ENCODE measurements around the gene PYGO2.

PYGO2 gene

GRCh38 chr1:154955039-154955717 is 6.4 kb downstream of the PYGO2 start:
- no peak overlapping the region for H2BK5ac ChIP-seq (ENCODE audit: low read depth, low read length, poor library complexity)
- peak overlapping the region; percentile 99 for H3K4me2 ChIP-seq (ENCODE audit: low read length)
- no peak overlapping the region for H2AFZ ChIP-seq (ENCODE audit: insufficient read depth, low read length, poor library complexity)
- no peak overlapping the region for H3K14ac ChIP-seq (ENCODE audit: low read length)
- peak; percentile 32 to 72 for DNase-seq
- H3K79me2 ChIP-seq (ENCODE audit: control insufficient read depth, insufficient read depth, low read length, poor library complexity): no peaks in the 10 kb centered on the region
- no peak overlapping the region for H3K23ac ChIP-seq (ENCODE audit: low read length)
- peaks cover 18 to 27% of the 10 kb centered on the region in 2 experiments for H3K36me3 ChIP-seq (ENCODE audit: control insufficient read depth in 1 of 2, insufficient read depth in 2 of 2, low read length in 2 of 2)
- peak overlapping the region; percentile 42 for H3K9ac ChIP-seq (ENCODE audit: low read length)
- no peak overlapping the region for H4K91ac ChIP-seq (ENCODE audit: low read depth, low read length)
- no peak overlapping the region for H4K12ac ChIP-seq (ENCODE audit: low read depth, low read length)
- no peak overlapping the region for H3K4ac ChIP-seq (ENCODE audit: low read depth, low read length)
- no peaks in the 10 kb centered on the region for H3K9me3 ChIP-seq (ENCODE audit: insufficient read depth, low read depth, low read length)
- no peak overlapping the region for H3K4me3 ChIP-seq (ENCODE audit: low read depth, low read length)
- no CpG with 5 or more reads among the region's 4 CpGs for WGBS (ENCODE audit: extremely low coverage, insufficient coverage, insufficient read length)
- H2BK120ac ChIP-seq (ENCODE audit: insufficient read depth, low read length, poor library complexity): no peak overlapping the region
- no peak overlapping the region for H2BK12ac ChIP-seq (ENCODE audit: low read length)
- H3K4me1 ChIP-seq (ENCODE audit: control insufficient read depth in 1 of 2, insufficient read depth in 2 of 2, low read length in 2 of 2): peaks cover 11 to 18% of the 10 kb centered on the region in 2 experiments
- H3K27me3 ChIP-seq (ENCODE audit: insufficient read depth, low read length): no peaks in the 10 kb centered on the region
- H2AK5ac ChIP-seq (ENCODE audit: low read length): no peak overlapping the region
- peak overlapping the region; percentile 61 for H3K27ac ChIP-seq (ENCODE audit: low read depth, low read length)
- H3K79me1 ChIP-seq (ENCODE audit: low read length): peaks cover 2% of the 10 kb centered on the region
- no peak overlapping the region for H4K8ac ChIP-seq (ENCODE audit: low read depth, low read length)
- no peak overlapping the region for H3K18ac ChIP-seq (ENCODE audit: low read length)

GRCh38 chr1:154954541-154954940 is 7.0 kb downstream of the PYGO2 start:
- no peak overlapping the region for H3K4me2 ChIP-seq (ENCODE audit: low read length)
- H3K14ac ChIP-seq (ENCODE audit: low read length): no peak overlapping the region
- no peak overlapping the region for H2BK120ac ChIP-seq (ENCODE audit: insufficient read depth, low read length, poor library complexity)
- H4K91ac ChIP-seq (ENCODE audit: low read depth, low read length): no peak overlapping the region
- H3K9ac ChIP-seq (ENCODE audit: low read length): no peak overlapping the region
- no peak overlapping the region for H3K27ac ChIP-seq (ENCODE audit: low read depth, low read length)
- H2AK5ac ChIP-seq (ENCODE audit: low read length): no peak overlapping the region
- peaks cover 2% of the 10 kb centered on the region for H3K79me1 ChIP-seq (ENCODE audit: low read length)
- H2AFZ ChIP-seq (ENCODE audit: insufficient read depth, low read length, poor library complexity): no peak overlapping the region
- no peak overlapping the region for H2BK5ac ChIP-seq (ENCODE audit: low read depth, low read length, poor library complexity)
- H3K4me3 ChIP-seq (ENCODE audit: low read depth, low read length): no peak overlapping the region
- H3K18ac ChIP-seq (ENCODE audit: low read length): no peak overlapping the region
- no peaks in the 10 kb centered on the region for H3K27me3 ChIP-seq (ENCODE audit: insufficient read depth, low read length)
- no peak overlapping the region for H4K8ac ChIP-seq (ENCODE audit: low read depth, low read length)
- H3K4ac ChIP-seq (ENCODE audit: low read depth, low read length): no peak overlapping the region
- no peaks in the 10 kb centered on the region for H3K79me2 ChIP-seq (ENCODE audit: control insufficient read depth, insufficient read depth, low read length, poor library complexity)
- no peaks in the 10 kb centered on the region for H3K9me3 ChIP-seq (ENCODE audit: insufficient read depth, low read depth, low read length)
- H3K23ac ChIP-seq (ENCODE audit: low read length): no peak overlapping the region
- no peak overlapping the region for H2BK12ac ChIP-seq (ENCODE audit: low read length)
- no CpG with 5 or more reads among the region's 3 CpGs for WGBS (ENCODE audit: extremely low coverage, insufficient coverage, insufficient read length)
- DNase-seq: no peak
- H4K12ac ChIP-seq (ENCODE audit: low read depth, low read length): no peak overlapping the region
- H3K36me3 ChIP-seq (ENCODE audit: control insufficient read depth in 1 of 2, insufficient read depth in 2 of 2, low read length in 2 of 2): peaks cover 17 to 24% of the 10 kb centered on the region in 2 experiments
- H3K4me1 ChIP-seq (ENCODE audit: control insufficient read depth in 1 of 2, insufficient read depth in 2 of 2, low read length in 2 of 2): peaks cover 11 to 18% of the 10 kb centered on the region in 2 experiments

GRCh38 chr1:154953611-154954038 is 8.0 kb downstream of the PYGO2 start:
- no peak overlapping the region for H2BK5ac ChIP-seq (ENCODE audit: low read depth, low read length, poor library complexity)
- no peak overlapping the region for H3K4me2 ChIP-seq (ENCODE audit: low read length)
- no peak overlapping the region for H4K8ac ChIP-seq (ENCODE audit: low read depth, low read length)
- H4K91ac ChIP-seq (ENCODE audit: low read depth, low read length): no peak overlapping the region
- H3K14ac ChIP-seq (ENCODE audit: low read length): no peak overlapping the region
- H3K27ac ChIP-seq (ENCODE audit: low read depth, low read length): no peak overlapping the region
- H3K18ac ChIP-seq (ENCODE audit: low read length): no peak overlapping the region
- no peak for DNase-seq
- H4K12ac ChIP-seq (ENCODE audit: low read depth, low read length): no peak overlapping the region
- H3K4me1 ChIP-seq (ENCODE audit: control insufficient read depth in 1 of 2, insufficient read depth in 2 of 2, low read length in 2 of 2): peaks cover 11 to 18% of the 10 kb centered on the region in 2 experiments
- no peak overlapping the region for H3K4me3 ChIP-seq (ENCODE audit: low read depth, low read length)
- no peaks in the 10 kb centered on the region for H3K79me2 ChIP-seq (ENCODE audit: control insufficient read depth, insufficient read depth, low read length, poor library complexity)
- no peak overlapping the region for H2AFZ ChIP-seq (ENCODE audit: insufficient read depth, low read length, poor library complexity)
- peaks cover 7 to 15% of the 10 kb centered on the region in 2 experiments for H3K36me3 ChIP-seq (ENCODE audit: control insufficient read depth in 1 of 2, insufficient read depth in 2 of 2, low read length in 2 of 2)
- H3K9ac ChIP-seq (ENCODE audit: low read length): no peak overlapping the region
- H3K27me3 ChIP-seq (ENCODE audit: insufficient read depth, low read length): no peaks in the 10 kb centered on the region
- H2BK12ac ChIP-seq (ENCODE audit: low read length): no peak overlapping the region
- H3K79me1 ChIP-seq (ENCODE audit: low read length): peaks cover 2% of the 10 kb centered on the region
- H3K4ac ChIP-seq (ENCODE audit: low read depth, low read length): no peak overlapping the region
- H2BK120ac ChIP-seq (ENCODE audit: insufficient read depth, low read length, poor library complexity): no peak overlapping the region
- H3K9me3 ChIP-seq (ENCODE audit: insufficient read depth, low read depth, low read length): no peaks in the 10 kb centered on the region
- no peak overlapping the region for H3K23ac ChIP-seq (ENCODE audit: low read length)
- no peak overlapping the region for H2AK5ac ChIP-seq (ENCODE audit: low read length)
- WGBS (ENCODE audit: extremely low coverage, insufficient coverage, insufficient read length): no CpG with 5 or more reads among the region's 2 CpGs

- Histone ChIP-seq H2AK5ac (ENCODE audit: low read length) (no peak overlapping the region), H3K23ac (ENCODE audit: low read length) (no peak overlapping the region), H3K14ac (ENCODE audit: low read length) (no peak overlapping the region), H4K8ac (ENCODE audit: low read depth, low read length) (no peak overlapping the region), H4K12ac (ENCODE audit: low read depth, low read length) (no peak overlapping the region), H2BK12ac (ENCODE audit: low read length) (no peak overlapping the region), H3K18ac (ENCODE audit: low read length) (no peak overlapping the region), H3K27ac (ENCODE audit: low read depth, low read length) (no peak overlapping the region), H2BK5ac (ENCODE audit: low read depth, low read length, poor library complexity) (no peak overlapping the region), H2AFZ (ENCODE audit: insufficient read depth, low read length, poor library complexity) (no peak overlapping the region), H3K36me3 (ENCODE audit: control insufficient read depth in 1 of 2, insufficient read depth in 2 of 2, low read length in 2 of 2) (peaks cover 13 to 16% of the 10 kb centered on the region in 2 experiments), H3K4me3 (ENCODE audit: low read depth, low read length) (no peak overlapping the region), H3K4me2 (ENCODE audit: low read length) (no peak overlapping the region), H3K27me3 (ENCODE audit: insufficient read depth, low read length) (no peaks in the 10 kb centered on the region), H3K9me3 (ENCODE audit: insufficient read depth, low read depth, low read length) (no peaks in the 10 kb centered on the region), H4K91ac (ENCODE audit: low read depth, low read length) (no peak overlapping the region), H3K79me2 (ENCODE audit: control insufficient read depth, insufficient read depth, low read length, poor library complexity) (no peaks in the 10 kb centered on the region), H3K79me1 (ENCODE audit: low read length) (peaks cover 2% of the 10 kb centered on the region), H3K4ac (ENCODE audit: low read depth, low read length) (no peak overlapping the region), H3K4me1 (ENCODE audit: control insufficient read depth in 1 of 2, insufficient read depth in 2 of 2, low read length in 2 of 2) (peaks cover 11 to 18% of the 10 kb centered on the region in 2 experiments), H3K9ac (ENCODE audit: low read length) (no peak overlapping the region), H2BK120ac (ENCODE audit: insufficient read depth, low read length, poor library complexity) (no peak overlapping the region)
- WGBS (ENCODE audit: extremely low coverage, insufficient coverage, insufficient read length): no CpG with 5 or more reads among the region's 6 CpGs
- DNase-seq: no peak
Measured at GRCh38 chr1:154952664-154953063, 8.9 kb downstream of the PYGO2 start.

All from trophoblast cell (in vitro differentiated cells and primary cell).